ES-I3 (cell line): ENCODE results near the gene EEF1AKMT4.

Experiments used
- H3K36me3 ChIP-seq: 2 replicates; pipeline ENCODE4 v1.6.1; 2013; ENCODE audit warnings: mild to moderate bottlenecking, low read length, control low read depth, moderate library complexity; ENCODE audit not compliant: insufficient read depth
- H3K4me1 ChIP-seq: 2 replicates; pipeline ENCODE4 v1.6.1; 2013; ENCODE audit warnings: mild to moderate bottlenecking, control low read depth, low read length; ENCODE audit not compliant: insufficient read depth
- H3K9ac ChIP-seq: 2 replicates; pipeline ENCODE4 v1.6.1; 2013; ENCODE audit warnings: low read depth, mild to moderate bottlenecking, low read length, moderate library complexity
- H3K9me3 ChIP-seq: 2 replicates; pipeline ENCODE4 v1.6.1; 2013; ENCODE audit warnings: mild to moderate bottlenecking, low read length, moderate library complexity; ENCODE audit not compliant: control insufficient read depth, insufficient read depth

The EEF1AKMT4 gene

DNA sequence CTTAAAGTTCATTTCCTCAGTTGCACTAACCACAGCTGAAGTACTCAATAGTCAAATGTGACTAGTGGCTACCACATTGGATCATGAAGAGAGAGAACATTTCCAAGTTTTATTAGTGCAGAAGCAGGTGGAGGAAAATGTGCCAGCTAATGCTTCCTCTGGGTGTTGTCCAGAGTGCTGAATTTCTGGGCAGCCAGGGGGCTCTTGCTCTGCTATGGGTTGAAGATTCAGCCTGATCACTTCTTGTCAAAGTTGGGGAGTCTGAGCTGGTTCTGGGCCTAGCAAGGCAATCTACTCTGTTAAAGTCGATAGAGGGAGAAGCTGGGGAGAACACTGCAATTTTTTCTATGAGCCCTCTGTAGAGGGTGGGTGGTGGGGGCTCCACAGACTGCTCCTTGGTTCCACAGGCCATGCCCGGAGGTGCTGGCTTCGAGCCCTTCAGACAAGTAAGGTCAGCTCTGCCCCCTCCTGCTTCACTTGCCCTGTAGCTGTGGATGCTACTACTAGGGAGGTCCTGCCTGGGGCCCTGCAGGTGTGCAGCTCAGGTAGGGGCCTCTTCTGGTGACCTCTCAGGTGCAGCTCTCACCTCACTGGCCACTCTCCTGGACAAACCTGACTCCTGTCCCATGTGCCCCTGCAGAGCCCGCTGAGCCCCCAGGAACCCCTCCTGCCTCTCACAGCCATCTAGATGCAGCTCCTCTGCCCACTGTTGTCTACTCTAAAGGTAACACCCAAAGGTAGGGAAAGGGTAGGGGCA, 8.9 kb upstream of the EEF1AKMT4 start:
- Histone ChIP-seq H3K36me3 (no peaks in the 10 kb centered on the region; the same call in 1 of the 2 replicates), H3K9me3 (no peaks in the 10 kb centered on the region), H3K4me1 (no peaks in the 10 kb centered on the region), H3K9ac (no peak overlapping the region)

GRCh38 chr3:184241141-184241446, 8.4 kb upstream of the EEF1AKMT4 start:
- Histone ChIP-seq H3K9me3 (no peaks in the 10 kb centered on the region), H3K36me3 (no peaks in the 10 kb centered on the region; the same call in 1 of the 2 replicates), H3K9ac (peak overlapping the region; percentile 7; the same call in 1 of the 2 replicates), H3K4me1 (no peaks in the 10 kb centered on the region)

- peak overlapping the region; percentile 7; the same call in 1 of the 2 replicates for H3K9ac ChIP-seq
Observed at GRCh38 chr3:184241447-184242296, 7.8 kb upstream of the EEF1AKMT4 start.

DNA sequence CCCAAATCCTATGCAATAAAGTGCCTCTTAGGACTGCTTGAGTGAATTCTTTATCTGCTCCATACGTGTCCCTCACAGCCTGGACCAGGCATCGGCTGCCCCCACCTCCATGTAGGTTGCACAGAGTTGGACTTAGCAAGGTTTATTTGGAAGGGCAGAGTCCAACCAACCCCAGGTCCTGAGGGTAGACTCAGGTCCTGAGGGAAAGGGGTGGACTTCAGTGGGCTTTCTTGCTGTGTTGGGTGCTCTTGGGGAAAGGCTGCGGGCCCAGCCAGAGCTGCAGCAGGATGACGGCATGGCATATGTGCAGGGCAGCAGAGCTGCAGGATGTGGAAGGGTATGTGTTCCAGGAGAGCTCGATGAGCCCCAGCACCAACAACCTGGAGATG, 7.2 kb upstream of the EEF1AKMT4 start:
- Histone ChIP-seq H3K9me3 (no peaks in the 10 kb centered on the region), H3K36me3 (no peaks in the 10 kb centered on the region; the same call in 1 of the 2 replicates), H3K9ac (no peak overlapping the region), H3K4me1 (no peaks in the 10 kb centered on the region)

More at GRCh38 chr3:184241447-184242296, 7.8 kb upstream of the EEF1AKMT4 start:
- Histone ChIP-seq H3K9me3 (no peaks in the 10 kb centered on the region), H3K4me1 (no peaks in the 10 kb centered on the region), H3K36me3 (no peaks in the 10 kb centered on the region; the same call in 1 of the 2 replicates)

DNA sequence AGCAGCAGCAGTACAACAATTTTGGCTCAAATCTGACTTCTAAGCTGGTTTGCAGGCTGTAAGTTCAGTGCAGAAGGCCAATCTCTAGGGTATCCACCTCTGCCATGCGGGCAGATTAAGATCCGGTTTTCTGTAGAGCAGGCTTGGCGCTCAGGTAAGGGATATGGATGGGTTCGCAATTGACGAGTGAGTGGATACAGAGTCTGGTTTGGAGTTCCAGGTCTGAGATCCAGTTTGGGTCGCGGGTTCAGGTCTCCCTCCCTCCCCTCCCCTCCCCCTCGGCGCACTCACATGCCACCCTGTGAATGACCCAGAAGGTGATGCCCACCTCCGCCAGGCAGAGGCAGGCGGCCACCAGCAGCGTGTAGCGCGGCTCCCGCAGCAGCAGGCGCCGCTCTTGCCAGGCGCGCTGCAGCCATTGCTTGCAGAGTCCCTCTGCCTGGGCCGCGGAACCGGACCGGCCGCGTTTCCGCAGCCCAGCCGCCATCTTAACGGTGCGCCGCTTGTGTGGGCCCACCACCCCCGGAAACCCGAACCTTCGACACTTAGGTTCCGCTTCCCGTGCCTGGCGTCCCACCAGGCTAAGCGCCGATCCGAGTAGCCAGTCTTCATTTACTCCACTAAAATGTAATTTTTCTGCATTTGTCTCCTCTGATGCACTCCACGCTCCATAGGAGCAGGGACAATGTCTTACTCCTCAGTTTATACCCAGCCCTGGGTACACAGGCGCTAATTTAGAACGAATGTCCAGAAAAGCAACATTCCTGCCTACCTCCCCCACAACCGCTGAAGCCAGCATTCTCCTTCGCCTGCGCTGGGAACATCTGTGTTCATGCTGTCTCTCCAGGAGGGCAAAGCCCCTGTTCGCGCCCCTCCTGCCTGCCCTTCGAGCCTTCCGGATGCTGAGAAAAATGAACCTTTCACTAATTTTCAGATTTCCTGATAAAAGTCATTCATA, 739 bp upstream of the EEF1AKMT4 start, which contains the start of gene ALG3:
TSS of gene ALG3 (minus strand) at position 509 of the 958 bp plus-strand sequence. CDS start at position 487, 22 bp downstream.
- no peaks in the 10 kb centered on the region for H3K9me3 ChIP-seq
- H3K9ac ChIP-seq = peak within 1 kb of the TSS; percentile 80
- no peaks in the 10 kb centered on the region for H3K36me3 ChIP-seq
- H3K4me1 ChIP-seq = no peaks in the 10 kb centered on the region

- H3K4me1 ChIP-seq = no peaks in the 10 kb centered on the region
- no peaks in the 10 kb centered on the region for H3K9me3 ChIP-seq
- no peaks in the 10 kb centered on the region for H3K36me3 ChIP-seq
- peak overlapping the region; percentile 80 for H3K9ac ChIP-seq
Observed at GRCh38 chr3:184250167-184250828, 826 bp downstream of the EEF1AKMT4 start.

DNA sequence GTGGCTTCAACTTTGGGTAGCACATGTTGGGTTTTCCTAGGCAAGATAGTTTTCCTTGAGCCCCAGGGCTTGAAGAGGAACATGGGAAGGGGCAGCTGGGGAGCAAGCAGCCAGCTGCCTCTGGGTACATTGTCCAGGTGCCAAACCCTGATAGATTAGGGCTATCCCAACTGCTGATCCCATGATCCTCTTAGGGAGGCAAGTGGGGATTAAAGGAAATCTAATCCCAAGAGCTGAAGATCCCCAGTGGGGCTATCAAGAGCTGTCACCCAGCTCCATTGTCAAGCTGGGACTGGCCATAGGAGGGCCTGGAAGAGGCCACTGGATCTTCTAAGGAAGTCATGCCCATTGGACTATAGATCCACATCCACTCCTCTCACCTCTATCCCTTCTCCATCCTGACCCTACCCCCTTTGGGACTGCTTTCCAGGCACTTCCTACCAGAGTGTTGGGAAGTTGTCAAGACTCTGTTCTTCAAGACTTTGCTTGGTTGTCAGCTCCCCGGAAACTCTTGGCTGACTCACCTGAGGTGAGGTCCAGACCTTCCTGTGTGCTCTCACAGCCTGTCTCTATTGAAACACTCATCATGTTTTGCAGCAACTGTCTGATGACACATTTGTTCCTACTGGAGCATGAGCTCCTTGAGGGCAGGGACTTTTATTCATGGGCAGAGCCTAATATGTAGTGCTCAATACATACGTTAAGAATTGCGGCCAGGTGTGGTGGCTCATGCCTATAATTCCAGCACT, 6.0 kb downstream of the EEF1AKMT4 start:
- Histone ChIP-seq H3K36me3 (no peaks in the 10 kb centered on the region), H3K9ac (no peak overlapping the region), H3K4me1 (no peaks in the 10 kb centered on the region), H3K9me3 (no peaks in the 10 kb centered on the region)

DNA sequence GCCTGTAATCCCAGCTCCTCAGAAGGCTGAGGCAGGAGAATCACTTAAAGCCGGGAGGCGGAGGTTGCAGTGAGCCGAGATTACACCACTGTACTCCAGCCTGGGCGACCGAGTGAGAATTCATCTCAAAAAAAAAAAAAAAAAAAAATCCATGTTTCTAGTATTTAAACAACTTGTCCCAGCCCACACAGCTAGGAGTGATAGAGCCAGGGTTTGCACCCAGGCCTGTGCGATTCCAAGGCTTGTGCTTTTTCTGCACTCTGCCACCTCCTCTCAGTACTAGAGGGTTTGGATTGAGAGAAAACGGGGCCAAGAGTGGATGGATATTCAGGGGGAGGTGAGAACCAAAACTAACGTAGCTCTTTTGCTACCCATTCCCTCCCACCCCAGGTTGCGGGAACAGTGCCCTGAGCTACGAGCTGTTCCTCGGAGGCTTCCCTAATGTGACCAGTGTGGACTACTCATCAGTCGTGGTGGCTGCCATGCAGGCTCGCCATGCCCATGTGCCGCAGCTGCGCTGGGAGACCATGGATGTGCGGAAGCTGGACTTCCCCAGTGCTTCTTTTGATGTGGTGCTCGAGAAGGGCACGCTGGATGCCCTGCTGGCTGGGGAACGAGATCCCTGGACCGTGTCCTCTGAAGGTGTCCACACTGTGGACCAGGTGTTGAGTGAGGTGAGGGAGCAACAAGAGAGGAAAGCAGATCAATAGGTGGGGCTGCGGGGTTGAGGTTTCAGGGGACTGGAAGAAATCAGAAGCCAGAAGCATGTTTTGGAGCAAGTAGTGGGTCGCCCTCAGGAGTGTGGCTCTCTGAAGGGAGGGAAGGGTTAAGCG, 7.8 kb downstream of the EEF1AKMT4 start:
- H3K9ac ChIP-seq = no peak overlapping the region
- no peaks in the 10 kb centered on the region for H3K36me3 ChIP-seq
- no peaks in the 10 kb centered on the region for H3K4me1 ChIP-seq
- no peaks in the 10 kb centered on the region for H3K9me3 ChIP-seq

DNA sequence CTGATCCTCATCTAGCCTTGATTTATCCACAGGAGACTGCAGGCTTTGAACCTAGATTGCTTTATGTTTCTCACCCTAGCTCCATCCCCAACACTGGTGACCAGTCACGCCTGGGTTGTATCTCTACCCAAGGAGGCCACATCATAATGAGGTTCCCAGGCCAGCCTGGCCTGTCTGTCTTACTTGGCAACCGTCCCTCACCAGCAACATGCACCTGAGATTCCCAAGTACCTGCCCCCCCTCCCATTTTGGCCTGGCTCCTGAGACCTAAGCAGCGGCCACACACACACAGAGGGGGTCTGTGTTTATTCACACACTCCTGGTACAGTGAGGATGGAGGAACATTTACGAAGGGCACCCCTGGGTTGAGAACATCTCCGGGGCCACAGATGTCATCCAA, 9.5 kb downstream of the EEF1AKMT4 start:
- Histone ChIP-seq H3K9me3 (no peaks in the 10 kb centered on the region), H3K4me1 (no peaks in the 10 kb centered on the region), H3K36me3 (no peaks in the 10 kb centered on the region)

GRCh38 chr3:184259396-184259877, 10.0 kb downstream of the EEF1AKMT4 start:
- H3K4me1 ChIP-seq = no peaks in the 10 kb centered on the region
- H3K9ac ChIP-seq = no peak overlapping the region
- H3K9me3 ChIP-seq = no peaks in the 10 kb centered on the region
- no peaks in the 10 kb centered on the region for H3K36me3 ChIP-seq

More for the DNA sequence above, 9.5 kb downstream of the EEF1AKMT4 start:
- no peak overlapping the region for H3K9ac ChIP-seq

DNA sequence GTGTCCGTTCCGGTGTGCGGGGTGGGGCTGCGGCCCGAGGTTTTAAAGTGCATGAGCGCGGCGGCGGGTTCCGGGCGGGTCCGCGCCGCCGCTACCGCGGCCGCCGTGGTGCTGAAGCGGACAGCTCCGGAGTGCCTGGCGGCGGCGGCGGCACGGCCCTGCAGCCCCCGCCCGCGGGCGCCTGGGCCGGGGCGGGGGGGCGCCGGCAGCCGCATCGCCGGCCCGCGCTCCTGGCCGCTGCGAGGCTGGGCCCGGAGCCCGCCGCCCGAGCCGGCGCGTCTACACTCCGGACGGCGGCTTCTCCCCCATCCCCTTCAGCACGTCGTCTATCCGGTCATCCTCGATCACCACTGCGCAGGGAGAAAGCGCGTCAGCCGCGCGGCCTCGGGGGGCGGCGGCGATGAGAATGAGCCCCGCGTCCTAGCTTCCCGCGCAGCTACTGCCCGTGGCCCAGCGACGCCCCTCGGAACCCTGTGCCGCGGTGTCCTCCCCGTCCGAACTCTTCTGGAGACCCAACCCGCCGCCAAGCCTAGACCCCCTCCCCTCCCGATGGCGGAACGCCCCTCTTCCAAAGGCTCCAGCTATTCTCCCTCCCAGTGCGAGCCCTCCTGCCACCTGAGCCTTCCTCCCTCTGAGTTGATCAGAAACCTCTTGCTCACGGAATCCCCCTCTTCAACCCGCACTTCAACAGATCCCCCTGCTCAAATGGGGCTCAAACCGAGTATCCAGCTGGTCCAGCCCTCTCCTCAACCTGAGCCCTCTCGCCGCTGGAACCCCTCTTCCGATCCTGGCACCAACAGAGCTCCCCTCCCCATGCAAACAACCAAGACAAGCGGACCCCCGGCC, 10.6 kb downstream of the EEF1AKMT4 start:
- peak overlapping the region; percentile 53; the same call in 1 of the 2 replicates for H3K9ac ChIP-seq
- H3K36me3 ChIP-seq = no peaks in the 10 kb centered on the region
- no peaks in the 10 kb centered on the region for H3K4me1 ChIP-seq
- H3K9me3 ChIP-seq = no peaks in the 10 kb centered on the region
